ENCODE measurements around the gene LONRF2.

Gene LONRF2

DNA sequence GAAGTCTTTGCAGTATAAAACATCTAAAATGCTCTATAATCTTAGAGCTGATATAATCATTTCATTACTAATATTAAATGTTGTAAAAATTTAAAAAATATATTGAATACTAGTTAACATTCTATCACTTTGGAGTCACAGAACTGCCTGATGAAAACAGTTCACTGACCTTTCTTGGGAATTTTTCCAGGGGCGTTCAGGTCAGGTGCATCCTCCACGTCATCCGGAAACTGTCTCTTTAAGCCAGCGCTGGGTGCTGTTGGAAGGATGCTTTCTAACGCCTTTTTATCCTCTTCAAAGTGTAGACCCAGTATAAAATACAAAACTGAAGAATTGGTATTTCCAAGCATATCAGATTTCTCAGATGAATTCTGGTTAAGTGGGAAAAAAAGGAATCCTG, 22.8 kb downstream of the LONRF2 start:
- DNase-seq = no peak

DNA sequence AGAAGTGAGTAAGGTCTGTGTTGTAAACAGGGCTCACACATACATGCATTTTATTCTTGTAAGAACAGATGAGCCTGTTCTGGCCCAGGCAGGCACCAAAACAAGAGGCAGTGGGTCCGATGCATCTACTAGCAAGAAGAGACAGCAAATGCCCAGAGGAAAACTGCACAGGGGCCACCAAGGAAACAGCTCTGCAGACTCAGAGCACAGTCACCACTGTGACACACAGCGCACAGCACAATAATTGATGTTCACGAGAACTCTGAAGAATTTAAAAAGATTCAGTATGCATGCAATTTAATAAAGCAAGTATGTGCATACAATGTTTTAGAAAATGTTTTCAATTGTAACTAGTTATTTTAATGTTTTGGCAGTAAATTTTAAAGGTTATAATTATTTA, 24.8 kb downstream of the LONRF2 start:
- DNase-seq = no peak

- DNase-seq = no peak
Observed at GRCh38 chr2:100294162-100294497, 28.2 kb downstream of the LONRF2 start.

DNA sequence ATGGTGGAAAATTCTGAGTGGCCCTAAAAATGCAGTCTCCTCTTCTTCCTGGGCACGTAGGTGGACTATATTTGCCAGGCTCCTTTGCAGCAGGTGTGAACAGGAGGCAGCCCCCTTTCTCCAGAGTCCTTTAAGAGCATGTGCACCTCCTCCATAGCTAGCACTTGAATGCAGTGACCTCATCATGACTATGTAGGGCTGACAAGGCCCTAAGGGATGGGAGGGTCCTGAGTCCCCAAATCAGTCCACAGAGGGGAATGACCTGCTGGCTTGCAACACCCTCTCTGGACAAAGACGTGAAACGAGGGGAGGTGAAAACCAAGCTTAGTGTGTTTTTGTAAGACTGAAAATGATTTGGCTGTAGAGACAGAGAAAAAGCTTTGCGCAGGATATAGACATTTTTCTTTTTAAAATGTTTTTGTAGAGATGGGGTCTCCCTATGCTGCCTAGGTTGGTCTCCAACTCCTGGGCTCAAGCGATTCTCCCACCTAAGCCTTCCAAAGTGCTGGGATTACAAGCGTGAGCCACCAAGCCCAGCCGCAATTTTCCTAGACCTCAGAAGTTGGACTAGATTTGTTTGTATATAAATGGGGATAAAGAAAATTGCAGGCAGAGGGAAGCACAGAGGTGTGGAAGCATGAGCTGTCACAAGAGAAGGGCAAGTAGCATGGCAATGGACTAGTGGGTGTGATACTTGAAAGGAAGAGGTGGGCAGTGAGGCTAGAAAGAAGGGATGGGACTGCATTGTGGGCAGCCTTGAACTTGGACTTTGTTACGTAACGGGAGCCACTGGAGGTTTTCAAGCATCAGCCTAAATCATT, 28.8 kb downstream of the LONRF2 start:
- DNase-seq = no peak

GRCh38 chr2:100292022-100292580, 30.2 kb downstream of the LONRF2 start:
- DNase-seq = no peak

DNA sequence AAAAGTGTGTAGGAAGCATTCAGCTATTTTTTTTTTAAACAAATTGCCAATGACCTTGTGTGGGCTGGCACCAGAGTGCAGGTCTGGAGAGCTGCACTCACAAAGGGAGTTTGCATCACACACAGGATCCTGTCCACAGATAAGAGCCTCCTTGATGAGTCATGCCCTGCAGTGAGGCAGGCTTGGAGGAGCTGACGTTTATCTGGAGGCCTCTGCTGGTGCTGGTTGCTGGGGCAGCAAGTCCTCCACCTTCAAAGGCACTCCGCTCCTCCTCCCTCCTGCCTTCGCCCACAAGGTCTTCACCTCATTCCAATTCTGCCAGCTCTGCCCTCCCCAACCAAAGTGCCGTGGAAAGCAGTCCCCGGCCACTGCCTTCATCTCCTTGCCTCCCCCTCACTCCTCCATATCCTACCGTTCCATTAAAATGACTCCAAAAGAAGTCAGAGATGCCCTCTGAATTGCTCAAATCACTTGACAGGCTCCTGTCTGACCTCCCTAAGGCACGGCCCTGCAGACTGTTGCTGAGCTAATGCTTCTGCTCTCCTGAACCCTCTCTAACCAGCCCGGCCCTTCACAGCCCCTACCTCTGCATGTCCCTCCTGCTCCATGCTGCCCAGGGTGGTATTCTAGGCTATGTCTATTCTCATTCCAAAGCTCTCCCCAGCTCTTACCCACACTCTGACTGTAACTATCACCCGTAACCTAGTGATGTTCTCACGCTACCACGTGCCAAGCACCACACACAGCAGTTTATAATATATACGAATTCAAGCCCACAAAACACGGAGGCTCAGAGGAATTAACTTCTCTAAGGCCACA, 30.9 kb downstream of the LONRF2 start:
- peak; percentile 6 to 26 for DNase-seq

DNA sequence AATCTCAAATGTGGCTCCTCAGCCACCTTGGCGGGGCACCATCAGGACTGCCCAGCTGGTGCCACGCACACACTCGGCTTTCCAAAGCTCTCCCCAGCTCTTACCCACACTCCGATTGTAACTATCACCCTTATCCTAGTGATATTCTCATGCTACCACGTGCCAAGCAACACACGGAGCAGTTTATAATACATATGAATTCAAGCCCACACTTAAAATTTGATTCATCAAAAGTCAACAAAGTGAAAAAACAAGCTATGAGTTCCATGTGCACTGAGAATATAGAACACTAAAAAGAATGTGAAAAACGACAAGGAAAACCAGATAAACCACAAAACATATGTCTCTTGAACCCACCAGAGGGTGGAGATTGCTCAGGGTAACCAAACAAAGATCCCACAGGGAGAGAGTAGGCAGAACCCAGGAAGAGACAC, 31.6 kb downstream of the LONRF2 start:
- DNase-seq = no peak

DNA sequence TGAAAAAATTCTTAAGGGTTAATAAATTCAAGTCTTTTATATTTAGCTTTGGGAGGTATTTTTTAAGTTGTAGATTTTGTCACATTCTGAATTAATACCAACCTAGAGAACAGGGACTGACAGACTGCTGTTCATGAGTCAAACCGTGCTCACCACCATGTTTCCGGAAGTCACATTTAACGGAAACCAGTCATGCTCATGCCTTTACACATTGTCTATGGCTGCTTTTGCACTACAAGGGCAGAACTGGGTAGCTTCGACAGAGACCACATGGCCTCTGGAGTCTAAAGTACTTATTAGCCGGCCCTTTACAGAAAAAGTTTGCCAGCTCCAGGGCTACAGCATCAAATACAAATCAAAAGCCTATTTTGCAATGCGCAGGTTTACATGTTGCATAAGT, 33.3 kb downstream of the LONRF2 start:
- DNase-seq = no peak

- no peak for DNase-seq
Observed at GRCh38 chr2:100286318-100286717, 36.0 kb downstream of the LONRF2 start.

GRCh38 chr2:100285691-100286090, 36.6 kb downstream of the LONRF2 start:
- no peak for DNase-seq

DNA sequence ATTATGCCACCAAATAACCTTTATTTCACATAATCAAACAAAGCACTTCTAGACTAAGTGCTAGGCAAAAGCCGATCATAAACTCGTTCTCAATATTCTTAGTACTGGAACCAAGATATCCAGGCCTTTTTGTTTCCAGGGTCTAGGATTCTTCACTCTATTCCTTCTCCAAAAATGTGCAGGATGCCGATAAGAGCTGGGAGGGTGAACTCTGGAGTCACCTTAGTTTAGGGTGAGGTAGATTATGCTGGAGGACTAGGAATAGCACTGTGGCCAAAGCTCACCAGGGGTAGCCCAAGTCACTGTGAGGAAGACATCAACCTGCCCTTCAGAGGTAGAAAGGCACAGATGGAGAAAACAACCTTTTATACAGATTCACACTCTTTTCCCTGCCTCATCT, 37.3 kb downstream of the LONRF2 start:
- DNase-seq = no peak

DNA sequence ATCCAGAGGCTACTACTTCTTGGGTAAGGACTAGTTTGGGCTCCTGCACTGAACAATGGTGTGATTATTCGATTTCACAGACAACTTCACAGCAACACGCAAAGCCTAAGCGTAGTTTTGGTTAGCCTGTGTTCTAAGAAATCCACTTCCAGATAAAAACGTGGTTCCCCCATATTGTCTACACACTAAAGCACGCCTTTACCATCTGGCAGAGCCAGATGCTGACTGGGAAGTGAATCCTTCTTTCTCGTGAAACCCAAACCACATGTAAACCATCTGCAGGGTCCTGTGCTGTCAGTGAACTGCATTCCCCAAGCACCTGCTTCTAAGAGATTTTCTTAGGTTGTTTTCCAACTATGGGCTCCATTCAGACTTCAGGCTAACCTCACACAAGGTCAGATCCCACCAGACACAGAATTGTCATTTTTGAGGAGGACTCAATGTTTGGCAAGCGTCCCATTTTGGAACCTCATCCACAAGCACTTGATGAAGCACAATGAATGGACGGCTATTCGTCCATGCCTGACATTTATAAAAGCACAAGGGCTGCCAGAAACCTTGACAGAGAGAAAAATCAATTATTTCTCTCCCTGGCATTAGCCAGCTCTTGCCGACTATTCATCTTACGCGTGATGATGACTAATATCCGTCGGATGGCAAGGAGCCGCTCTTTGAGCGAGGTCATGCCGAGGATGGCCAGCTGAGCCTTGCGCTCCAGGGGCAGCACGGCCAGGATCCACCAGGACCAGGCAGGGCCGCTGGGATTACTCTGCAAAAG, 38.4 kb downstream of the LONRF2 start:
- no peak for DNase-seq

GRCh38 chr2:100281521-100282438, 40.5 kb downstream of the LONRF2 start:
- DNase-seq = no peak

DNA sequence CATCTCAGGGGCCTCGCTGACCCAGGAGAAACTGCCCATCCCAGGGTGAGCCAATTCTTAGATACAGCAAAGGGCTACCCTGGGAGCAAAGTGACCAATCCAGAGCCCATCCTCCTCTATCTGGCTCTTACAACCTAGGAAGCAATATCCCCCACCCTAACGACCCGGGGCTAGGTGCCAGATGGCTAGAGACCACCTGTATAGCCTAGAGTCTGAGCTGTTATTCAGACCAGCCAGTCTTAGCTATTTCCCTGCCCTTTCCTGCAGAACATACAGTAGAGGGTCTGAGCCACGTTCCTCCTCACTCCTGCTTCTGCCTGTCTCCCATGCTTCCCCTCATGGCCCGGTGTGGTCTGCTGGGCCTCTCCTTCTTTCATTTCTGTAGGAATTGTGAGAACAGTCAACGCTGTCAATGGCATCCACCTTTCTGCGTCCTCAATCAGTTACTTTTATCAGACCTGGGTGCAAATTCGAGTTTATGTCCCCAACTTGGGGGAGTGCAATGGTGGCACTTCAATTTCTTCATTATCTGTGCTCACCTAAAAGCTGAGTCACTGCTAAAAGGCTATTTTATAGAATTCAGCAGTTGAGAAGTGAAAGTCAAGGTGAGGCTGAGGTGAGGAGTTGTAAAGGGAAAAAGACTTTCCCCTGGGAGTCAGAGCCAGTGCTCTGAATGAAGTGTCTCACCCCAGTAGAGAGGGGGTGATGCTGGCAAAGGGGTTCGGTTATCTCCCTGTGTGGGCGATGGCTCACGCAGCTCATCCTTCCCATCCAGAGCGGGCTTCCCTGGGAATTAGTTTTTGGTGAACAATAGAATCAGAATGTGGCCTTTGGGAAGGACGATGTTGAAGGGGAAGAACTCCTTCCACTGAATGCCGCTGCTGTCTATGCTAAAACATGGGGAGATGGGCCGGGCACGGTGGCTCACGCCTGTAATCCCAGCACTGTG, 42.4 kb downstream of the LONRF2 start:
- no peak for DNase-seq

- DNase-seq = no peak
Observed at GRCh38 chr2:100278986-100279385, 43.3 kb downstream of the LONRF2 start.

DNA sequence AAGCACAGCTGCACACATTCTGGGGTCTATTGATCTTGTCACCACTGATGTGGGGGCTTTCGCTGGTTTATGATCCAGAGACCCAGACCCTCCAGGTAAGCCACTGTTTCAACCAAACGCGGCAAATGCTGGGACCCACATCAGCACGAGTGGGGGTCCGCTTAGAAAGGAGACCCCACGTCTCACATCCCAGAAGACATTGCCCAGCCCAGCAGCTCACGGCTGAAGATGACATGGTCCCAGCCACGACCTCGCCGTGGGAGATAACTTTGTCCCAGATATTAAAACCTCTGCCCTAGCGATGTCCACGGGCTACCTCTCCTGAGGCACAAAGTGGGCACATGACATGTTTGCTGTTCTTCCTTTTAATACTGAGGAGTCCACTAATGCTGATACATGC, 43.8 kb downstream of the LONRF2 start:
- DNase-seq = no peak

GRCh38 chr2:100277540-100278207, 44.6 kb downstream of the LONRF2 start:
- DNase-seq = no peak

DNA sequence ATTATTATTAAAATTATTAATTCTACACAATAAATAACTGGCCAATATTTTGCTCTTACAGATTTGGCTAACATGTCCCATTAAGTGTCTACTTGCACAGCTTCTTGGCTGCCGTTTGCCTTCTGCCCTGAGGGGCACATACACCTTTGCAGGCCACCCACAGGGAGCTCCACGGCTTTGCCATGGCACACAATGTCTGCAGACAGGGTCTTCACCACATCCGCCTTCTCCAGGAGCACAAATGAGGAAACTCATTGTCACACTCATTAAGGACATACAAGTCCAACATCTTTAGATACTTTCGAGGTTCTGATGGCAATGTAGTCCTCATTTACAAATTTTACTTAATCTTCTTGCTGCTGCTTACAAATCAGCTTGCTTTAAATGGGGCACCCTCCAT, 45.6 kb downstream of the LONRF2 start:
- no peak for DNase-seq

DNA sequence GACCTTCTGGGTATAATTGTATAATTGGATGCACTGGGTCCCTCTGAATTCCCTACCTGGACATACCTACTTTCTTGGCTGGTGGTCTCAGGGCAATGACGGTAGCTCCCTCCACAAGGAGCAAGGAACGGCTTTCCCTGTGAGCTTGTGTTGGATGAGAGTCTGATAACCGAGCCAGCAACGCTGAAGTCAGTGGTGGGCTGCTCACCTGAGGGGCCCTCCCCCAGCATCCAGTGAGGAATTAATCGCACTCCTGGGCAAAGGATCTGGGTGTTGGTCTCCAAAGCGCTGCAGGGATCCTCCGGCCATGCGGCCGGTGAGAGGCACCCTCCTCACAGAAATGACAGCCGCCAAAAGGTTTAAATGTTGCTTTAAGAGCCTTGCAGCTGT, 47.1 kb downstream of the LONRF2 start:
- DNase-seq = no peak

DNA sequence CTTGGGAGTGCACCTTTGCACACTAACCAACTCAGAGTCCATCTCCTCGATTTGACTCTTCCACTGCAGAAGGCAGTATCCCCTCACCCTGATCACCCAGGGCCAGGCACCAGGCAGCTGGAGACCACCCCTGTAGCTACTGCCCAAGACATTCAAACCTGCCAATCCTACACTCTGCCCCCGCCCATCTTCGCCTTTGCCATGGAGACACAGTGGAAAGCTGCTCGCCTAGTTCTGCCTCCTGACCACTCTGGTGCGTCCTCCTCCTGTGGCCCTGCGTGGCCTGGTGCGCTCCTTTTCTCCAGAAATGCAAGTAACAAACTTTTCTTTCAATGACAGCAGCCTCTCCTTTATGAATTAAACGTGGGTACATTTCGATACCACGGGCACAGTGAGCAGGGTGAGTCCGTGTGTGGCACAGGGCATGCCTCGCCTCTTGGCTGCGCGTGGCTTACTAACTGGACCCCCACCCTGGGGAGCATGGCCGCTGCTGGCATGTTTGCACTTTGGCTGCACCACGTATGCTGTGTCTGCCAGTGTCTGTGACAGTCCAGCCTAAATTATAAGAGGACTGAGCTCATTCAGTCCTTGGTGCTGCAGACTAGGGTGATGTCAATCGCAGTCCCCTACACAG, 47.6 kb downstream of the LONRF2 start:
- no peak for DNase-seq
